Glutamatergic neuron (in vitro differentiated cells): Measurements from ENCODE around the gene SMAD7. TPM values are rescaled to one million over a fixed set of nuclear protein-coding genes. Genes with fewer than 3 reads are reported as not detected.

Source experiments
- DNase-seq: peaks from one replicate; pipeline ENCODE4 v3.0.0; 2022
- H3K27ac Mint-ChIP-seq: one replicate; pipeline ENCODE4 v1.8.0; 2020; ENCODE audit warnings: mild to moderate bottlenecking, mixed read lengths, inconsistent platforms; ENCODE audit not compliant: unreplicated experiment
- H3K27me3 Mint-ChIP-seq: one replicate; pipeline ENCODE4 v1.8.0; 2020; ENCODE audit warnings: mild to moderate bottlenecking, moderate library complexity, mixed read lengths, inconsistent platforms; ENCODE audit not compliant: unreplicated experiment
- H3K36me3 Mint-ChIP-seq: one replicate; pipeline ENCODE4 v1.8.0; 2020; ENCODE audit warnings: mild to moderate bottlenecking, mixed read lengths, inconsistent platforms; ENCODE audit not compliant: unreplicated experiment
- H3K4me1 Mint-ChIP-seq: one replicate; pipeline ENCODE4 v1.8.0; 2020; ENCODE audit warnings: mild to moderate bottlenecking, low read depth, mixed read lengths, inconsistent platforms; ENCODE audit not compliant: unreplicated experiment
- H3K4me3 Mint-ChIP-seq: one replicate; pipeline ENCODE4 v1.8.0; 2020; ENCODE audit warnings: mild to moderate bottlenecking, mixed read lengths, inconsistent platforms; ENCODE audit not compliant: unreplicated experiment
- H3K9me3 Mint-ChIP-seq: one replicate; pipeline ENCODE4 v1.8.0; 2020; ENCODE audit warnings: mild to moderate bottlenecking, moderate library complexity, mixed read lengths, inconsistent platforms; ENCODE audit not compliant: unreplicated experiment
- total RNA-seq: library from RNA; stranded (reverse); fragmentation: NEBNext Ultra II Directional; extraction: Animal tissue kit (Norgen Biotek cat#: 25700); gene quantifications from one replicate; pipeline ENCODE4 v1.2.1, GENCODE V29; 2021; ENCODE audit not compliant: unreplicated experiment
- TF ChIP-seq, protein P1 (sequence below): fragments of 200-600 bp; sonication (generic); IDR thresholded peaks from one replicate; pipeline ENCODE4 v1.5.0; 2021; ENCODE audit not compliant: partially characterized antibody, unreplicated experiment

Gene SMAD7
- total RNA-seq, 1 donor from 2014 or later: 10.8 TPM

DNA sequence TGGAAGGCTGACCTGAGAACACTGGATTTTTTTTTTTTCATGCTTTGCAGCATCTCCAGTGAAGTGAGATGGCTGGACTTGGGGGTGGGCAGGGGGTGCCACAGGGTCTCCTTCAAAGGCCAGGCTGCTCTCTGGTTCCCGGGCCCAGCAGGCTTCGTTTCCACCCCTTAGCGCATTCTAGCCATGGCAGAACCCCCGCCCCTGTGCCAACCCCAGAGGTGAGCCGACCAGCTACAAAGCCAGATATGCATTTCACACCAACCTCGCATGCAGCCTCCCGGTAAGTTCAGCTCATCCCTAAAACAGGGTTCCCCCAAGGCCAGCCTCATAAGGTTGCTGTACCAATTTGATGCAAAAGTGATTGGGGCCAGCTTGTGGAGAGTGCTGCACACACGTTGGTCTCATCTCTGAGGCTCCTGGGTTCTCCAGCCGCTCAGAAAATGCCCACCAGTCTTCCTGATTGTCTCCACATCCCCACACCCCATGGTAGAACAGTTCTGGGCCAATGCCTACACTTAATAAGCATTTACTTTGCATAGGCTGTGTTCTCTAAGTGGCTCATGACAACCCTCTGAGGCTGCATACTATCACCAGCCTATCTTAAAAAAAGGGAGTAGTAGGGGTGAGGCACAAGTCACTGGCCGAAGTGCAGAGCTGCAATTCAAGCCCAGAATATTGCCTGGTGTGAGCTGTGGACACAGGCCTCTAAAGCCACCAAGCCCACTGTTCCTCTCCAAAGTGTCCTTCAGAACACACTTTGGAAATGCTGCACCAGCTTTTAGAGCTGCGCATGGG is 23.3 kb downstream of the SMAD7 start:
- Mint-ChIP-seq H3K4me3 (no peak overlapping the region), H3K27ac (no peak overlapping the region), H3K27me3 (peaks cover 14% of the 10 kb centered on the region), H3K4me1 (peaks cover 62% of the 10 kb centered on the region), H3K9me3 (peaks cover 6% of the 10 kb centered on the region), H3K36me3 (no peaks in the 10 kb centered on the region)
- TF ChIP-seq, protein P1, sequence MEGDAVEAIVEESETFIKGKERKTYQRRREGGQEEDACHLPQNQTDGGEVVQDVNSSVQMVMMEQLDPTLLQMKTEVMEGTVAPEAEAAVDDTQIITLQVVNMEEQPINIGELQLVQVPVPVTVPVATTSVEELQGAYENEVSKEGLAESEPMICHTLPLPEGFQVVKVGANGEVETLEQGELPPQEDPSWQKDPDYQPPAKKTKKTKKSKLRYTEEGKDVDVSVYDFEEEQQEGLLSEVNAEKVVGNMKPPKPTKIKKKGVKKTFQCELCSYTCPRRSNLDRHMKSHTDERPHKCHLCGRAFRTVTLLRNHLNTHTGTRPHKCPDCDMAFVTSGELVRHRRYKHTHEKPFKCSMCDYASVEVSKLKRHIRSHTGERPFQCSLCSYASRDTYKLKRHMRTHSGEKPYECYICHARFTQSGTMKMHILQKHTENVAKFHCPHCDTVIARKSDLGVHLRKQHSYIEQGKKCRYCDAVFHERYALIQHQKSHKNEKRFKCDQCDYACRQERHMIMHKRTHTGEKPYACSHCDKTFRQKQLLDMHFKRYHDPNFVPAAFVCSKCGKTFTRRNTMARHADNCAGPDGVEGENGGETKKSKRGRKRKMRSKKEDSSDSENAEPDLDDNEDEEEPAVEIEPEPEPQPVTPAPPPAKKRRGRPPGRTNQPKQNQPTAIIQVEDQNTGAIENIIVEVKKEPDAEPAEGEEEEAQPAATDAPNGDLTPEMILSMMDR: no peak
- DNase-seq: no peak

DNA sequence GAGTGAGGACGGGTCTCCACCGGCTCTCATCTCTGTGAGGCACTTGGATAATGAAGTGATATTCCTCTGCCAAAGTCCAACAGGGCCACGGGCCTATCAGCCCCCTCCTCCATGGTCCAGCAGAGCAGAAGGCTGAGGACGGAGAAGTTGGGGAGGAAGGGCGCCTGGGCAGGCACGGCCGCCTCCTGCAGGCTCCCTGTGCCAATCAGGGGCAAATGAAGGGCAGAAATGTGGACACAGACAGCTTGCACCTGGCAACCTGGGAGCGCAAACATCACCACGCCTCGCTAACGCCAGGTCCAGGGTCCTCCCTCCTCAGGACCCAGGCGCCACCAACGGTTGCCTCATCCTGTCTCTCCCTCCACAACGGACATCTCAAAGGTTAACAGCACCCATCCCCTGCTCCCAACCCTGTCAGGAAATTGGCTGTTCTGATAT is 24.3 kb downstream of the SMAD7 start:
- peaks cover 61% of the 10 kb centered on the region for H3K4me1 Mint-ChIP-seq
- H3K36me3 Mint-ChIP-seq: no peaks in the 10 kb centered on the region
- TF ChIP-seq, protein P1: no peak
- no peak overlapping the region for H3K4me3 Mint-ChIP-seq
- H3K27me3 Mint-ChIP-seq: peaks cover 14% of the 10 kb centered on the region
- peaks cover 9% of the 10 kb centered on the region for H3K9me3 Mint-ChIP-seq
- no peak overlapping the region for H3K27ac Mint-ChIP-seq
- no peak for DNase-seq

DNA sequence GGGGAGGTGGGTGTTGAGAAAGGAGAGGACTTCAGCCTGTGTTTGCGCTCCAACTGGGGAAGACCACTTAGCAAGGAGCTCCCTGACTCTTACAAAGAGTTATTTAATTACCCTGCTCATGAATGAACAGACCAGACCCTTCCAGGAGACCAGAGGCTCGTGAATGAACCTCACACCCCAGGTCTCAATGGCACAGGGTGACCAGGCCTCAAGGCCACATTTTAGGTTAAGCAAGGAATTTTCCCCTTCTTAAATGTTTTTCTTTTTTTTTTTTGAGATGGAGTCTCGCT is 25.3 kb downstream of the SMAD7 start:
- Mint-ChIP-seq H3K9me3 (peaks cover 9% of the 10 kb centered on the region), H3K27me3 (peaks cover 12% of the 10 kb centered on the region), H3K27ac (no peak overlapping the region), H3K4me3 (no peak overlapping the region), H3K4me1 (peaks cover 59% of the 10 kb centered on the region), H3K36me3 (no peaks in the 10 kb centered on the region)
- DNase-seq: no peak
- TF ChIP-seq, protein P1: no peak

DNA sequence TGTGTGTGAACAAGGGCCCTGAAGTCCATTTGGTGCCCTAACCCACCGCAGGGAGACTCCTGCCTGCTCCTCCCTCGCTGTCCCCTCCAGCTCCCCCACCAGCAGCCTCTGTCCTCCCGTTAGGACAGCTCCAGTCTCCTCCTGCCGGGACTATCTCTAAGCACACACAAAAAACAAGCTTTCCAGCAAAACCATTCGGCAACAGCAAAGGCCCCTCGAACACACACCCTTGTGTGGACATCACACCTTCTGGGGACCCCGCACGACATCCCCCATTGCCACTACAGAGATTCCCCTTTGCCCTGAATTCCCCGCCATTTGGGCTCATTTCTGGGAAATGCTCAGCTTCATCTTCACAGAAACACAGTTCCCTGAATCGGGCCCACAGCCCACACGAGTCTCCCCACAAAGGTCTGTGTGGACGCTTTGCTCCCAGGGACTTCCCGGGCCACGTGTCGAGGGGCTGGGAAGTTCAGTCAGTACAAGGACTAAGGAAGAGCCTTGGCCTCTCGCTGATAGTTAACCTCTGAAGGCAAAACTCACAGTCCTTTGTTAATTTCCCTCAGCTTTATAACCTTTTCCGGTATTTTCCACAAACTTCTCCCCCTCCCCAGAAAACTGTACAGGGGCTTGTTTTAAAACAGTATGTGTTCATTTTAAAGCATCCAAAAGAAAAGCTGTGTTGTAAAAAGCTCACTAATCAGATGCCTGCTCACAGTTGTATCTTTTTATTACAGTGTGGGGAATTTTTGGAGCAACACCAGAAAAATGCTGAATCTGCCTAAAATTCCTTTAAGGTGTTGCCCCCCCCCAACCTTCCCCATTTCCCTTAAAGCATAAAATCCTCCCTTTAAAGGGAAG is 25.9 kb downstream of the SMAD7 start:
- H3K9me3 Mint-ChIP-seq: peaks cover 9% of the 10 kb centered on the region
- H3K27me3 Mint-ChIP-seq: peaks cover 10% of the 10 kb centered on the region
- H3K27ac Mint-ChIP-seq: peak overlapping the region; percentile 50
- H3K36me3 Mint-ChIP-seq: no peaks in the 10 kb centered on the region
- no peak overlapping the region for H3K4me3 Mint-ChIP-seq
- H3K4me1 Mint-ChIP-seq: peaks cover 58% of the 10 kb centered on the region
- TF ChIP-seq, protein P1: no peak
- DNase-seq: no peak
